Skeletal muscle tissue (tissue), 4 donors: Measurements from ENCODE around the gene HABP4. TPM values are rescaled to one million over a fixed set of nuclear protein-coding genes. Genes with fewer than 3 reads are reported as not detected.
A peak's percentile ranks its signal among the peaks of the same experiment; 100 is the strongest.

Source experiments
- H3K27ac ChIP-seq: one replicate; pipeline ENCODE4 v1.7.0; 2013; ENCODE audit warnings: mild to moderate bottlenecking, low read depth, low read length, inconsistent platforms
- H3K27me3 ChIP-seq, 3 donors: one replicate each; pipeline ENCODE4 v1.7.0; 2013; ENCODE audit warnings: low read length in 3 of 3; ENCODE audit not compliant: control insufficient read depth in 3 of 3, insufficient read depth in 3 of 3
- H3K36me3 ChIP-seq, 3 donors: one replicate each; pipeline ENCODE4 v1.7.0; 2013; ENCODE audit warnings: low read length in 3 of 3; ENCODE audit not compliant: control insufficient read depth in 3 of 3, insufficient read depth in 3 of 3
- H3K4me1 ChIP-seq, 3 donors: one replicate each; pipeline ENCODE4 v1.7.0; 2013; ENCODE audit warnings: low read length in 3 of 3, mild to moderate bottlenecking in 3 of 3; ENCODE audit not compliant: control insufficient read depth in 3 of 3, insufficient read depth in 3 of 3
- H3K4me3 ChIP-seq, 3 donors: one replicate each; pipeline ENCODE4 v1.7.0; 2013; ENCODE audit warnings: low read length in 3 of 3
- H3K9ac ChIP-seq, 3 donors: one replicate each; pipeline ENCODE4 v1.7.0; 2013; ENCODE audit warnings: low read length in 3 of 3, mild to moderate bottlenecking in 3 of 3, moderate library complexity in 2 of 3, low read depth in 1 of 3
- H3K9me3 ChIP-seq, 3 donors: one replicate each; pipeline ENCODE4 v1.7.0; 2013; ENCODE audit warnings: low read length in 3 of 3; ENCODE audit not compliant: control insufficient read depth in 3 of 3
- total RNA-seq: library from RNA; depleted of rRNA; stranded (reverse); fragments of >200 nt; gene quantifications from one replicate; pipeline ENCODE4 v1.2.3, GENCODE V29; 2014
- donor health status: Osteomylitis.

The HABP4 gene
- total RNA-seq = 8.4 TPM

GRCh38 chr9:96449845-96450612, at the start of gene HABP4:
Gene HABP4 (plus strand): TSS chr9:96450169. CDS start chr9:96450280, 111 bp downstream.
- Histone ChIP-seq H3K9me3 (no peaks in the 10 kb centered on the region), H3K4me1 (peaks cover 8 to 12% (median 10%) of the 10 kb centered on the region in 3 donors), H3K9ac (peak within 1 kb of the TSS; percentile 71 to 81 (median 80)), H3K27me3 (no peaks in the 10 kb centered on the region), H3K27ac (no peak within 1 kb of the TSS), H3K4me3 (peak within 1 kb of the TSS; percentile 85 to 92 (median 88)), H3K36me3 (no peaks in the 10 kb centered on the region)

GRCh38 chr9:96408409-96409280, 41.3 kb upstream of the HABP4 start:
- H3K4me1 ChIP-seq = no peaks in the 10 kb centered on the region
- no peaks in the 10 kb centered on the region for H3K27me3 ChIP-seq
- no peak overlapping the region for H3K4me3 ChIP-seq

GRCh38 chr9:96411129-96411838, 38.7 kb upstream of the HABP4 start:
- no peak overlapping the region for H3K27ac ChIP-seq
- no peaks in the 10 kb centered on the region for H3K9me3 ChIP-seq
- no peaks in the 10 kb centered on the region for H3K27me3 ChIP-seq
- H3K9ac ChIP-seq = no peak overlapping the region
- H3K36me3 ChIP-seq = no peaks in the 10 kb centered on the region
- no peak overlapping the region for H3K4me3 ChIP-seq
- no peaks in the 10 kb centered on the region for H3K4me1 ChIP-seq

More at GRCh38 chr9:96408409-96409280, 41.3 kb upstream of the HABP4 start:
- no peak overlapping the region for H3K9ac ChIP-seq
- H3K27ac ChIP-seq = no peak overlapping the region
- no peaks in the 10 kb centered on the region for H3K9me3 ChIP-seq
- H3K36me3 ChIP-seq = no peaks in the 10 kb centered on the region

GRCh38 chr9:96412174-96412913, 37.6 kb upstream of the HABP4 start:
- H3K9me3 ChIP-seq = no peaks in the 10 kb centered on the region
- no peaks in the 10 kb centered on the region for H3K36me3 ChIP-seq
- peaks cover 6 to 8% (median 7%) of the 10 kb centered on the region in 3 donors for H3K4me1 ChIP-seq
- H3K27ac ChIP-seq = no peak overlapping the region
- H3K9ac ChIP-seq = no peak overlapping the region
- no peak overlapping the region for H3K4me3 ChIP-seq
- H3K27me3 ChIP-seq = no peaks in the 10 kb centered on the region

- Histone ChIP-seq H3K4me1 (peaks cover 7 to 11% (median 8%) of the 10 kb centered on the region in 3 donors), H3K27ac (no peak overlapping the region), H3K4me3 (no peak overlapping the region), H3K36me3 (no peaks in the 10 kb centered on the region), H3K9me3 (no peaks in the 10 kb centered on the region), H3K9ac (no peak overlapping the region), H3K27me3 (no peaks in the 10 kb centered on the region)
Observed at GRCh38 chr9:96413302-96414221, 36.4 kb upstream of the HABP4 start.

GRCh38 chr9:96417051-96417586, 32.9 kb upstream of the HABP4 start:
- Histone ChIP-seq H3K27ac (peak overlapping the region; percentile 87), H3K36me3 (no peaks in the 10 kb centered on the region), H3K9me3 (no peaks in the 10 kb centered on the region), H3K27me3 (no peaks in the 10 kb centered on the region), H3K4me3 (peak overlapping the region; percentile 81 to 94 (median 84)), H3K4me1 (peaks cover 27 to 28% (median 28%) of the 10 kb centered on the region in 3 donors), H3K9ac (peak overlapping the region; percentile 83 to 93 (median 91))

GRCh38 chr9:96417661-96418082, 32.3 kb upstream of the HABP4 start:
- no peaks in the 10 kb centered on the region for H3K9me3 ChIP-seq
- peak overlapping the region; percentile 98 for H3K27ac ChIP-seq
- H3K4me1 ChIP-seq = peaks cover 27 to 28% (median 28%) of the 10 kb centered on the region in 3 donors
- no peaks in the 10 kb centered on the region for H3K27me3 ChIP-seq
- peak overlapping the region; percentile 69 to 81 (median 81) for H3K4me3 ChIP-seq
- H3K36me3 ChIP-seq = no peaks in the 10 kb centered on the region
- H3K9ac ChIP-seq = peak overlapping the region in 2 of 3 donors; percentile 76

- Histone ChIP-seq H3K27me3 (no peaks in the 10 kb centered on the region), H3K4me3 (peak within 1 kb of the TSS; percentile 81 to 94 (median 87)), H3K4me1 (peaks cover 27 to 28% (median 28%) of the 10 kb centered on the region in 3 donors), H3K9me3 (no peaks in the 10 kb centered on the region), H3K9ac (peak within 1 kb of the TSS; percentile 92 to 96 (median 95)), H3K36me3 (no peaks in the 10 kb centered on the region), H3K27ac (peak within 1 kb of the TSS; percentile 98)
Observed at GRCh38 chr9:96418083-96418919, 31.7 kb upstream of the HABP4 start, which contains the start of gene ZNF367. Gene ZNF367 (minus strand): TSS chr9:96418370. CDS start chr9:96418032, 338 bp downstream.
